Loucy (cell line): ENCODE measurements around the gene CHD6.

ENCODE experiments used
- CTCF ChIP-seq: fragments of 200-600 bp; sonication (generic); conservative IDR thresholded peaks from 2 replicates; pipeline ENCODE4 v1.5.1; 2014; ENCODE audit warnings: mild to moderate bottlenecking, antibody characterized with exemption, low read length
- EZH2phosphoT487 ChIP-seq: fragments of 200-600 bp; IDR thresholded peaks from 2 replicates; pipeline ENCODE4 v1.6.1; 2018; ENCODE audit warnings: antibody characterized with exemption, mild to moderate bottlenecking, moderate library complexity, borderline replicate concordance

GRCh38 chr20:41546535-41546934 is 71.6 kb downstream of the CHD6 start:
- no peak for TF ChIP-seq CTCF
- no peak for TF ChIP-seq EZH2phosphoT487
